PFSK-1 (cell line): Measurements from ENCODE around the gene CTH.

ENCODE experiments used
- POLR2AphosphoS5 ChIP-seq: IDR thresholded peaks from 2 replicates; pipeline ENCODE4 v1.6.1; 2012; ENCODE audit warnings: low read depth, mild to moderate bottlenecking, control low read depth, low read length, moderate library complexity
- REST ChIP-seq, 2 experiments: IDR thresholded peaks; 2 replicates each; pipeline versions ENCODE4 v1.6.1 to v1.8.0; 2011 to 2012; ENCODE audit warnings: low read depth in 2 of 2, low read length in 2 of 2, control low read depth in 1 of 2, inconsistent platforms in 1 of 2, mild to moderate bottlenecking in 1 of 2, moderate library complexity in 1 of 2; ENCODE audit not compliant: insufficient read depth in 1 of 2
- TAF1 ChIP-seq: IDR thresholded peaks from 2 replicates; pipeline ENCODE4 v1.6.1; 2012; ENCODE audit warnings: low read length, control low read depth, borderline replicate concordance; ENCODE audit not compliant: insufficient read depth

GRCh38 chr1:70397013-70397412 lies 14.1 kb upstream of the CTH start:
- TF ChIP-seq POLR2AphosphoS5 = no peak
- no peak for TF ChIP-seq REST (IDR thresholded peaks at IDR 0.05; ENCODE audit: insufficient read depth in 1 of 2, low read depth in 2 of 2, low read length in 2 of 2)
- no peak for TF ChIP-seq TAF1
